A673 (cell line): Measurements from ENCODE around the gene PEX7. TPM values are rescaled to one million over a fixed set of nuclear protein-coding genes. Genes with fewer than 3 reads are reported as not detected.

Source experiments
- BruUV-seq: library from RNA; stranded (reverse); fragments of 400-500 nt; replicated peaks from 2 replicates; lab custom pipeline; 2021; lab: Mats Ljungman, UMichigan
- CTCF ChIA-PET: fragments of 300-600 bp; sonication (Branson Sonifier 250); formaldehyde crosslinking; loops from one replicate; lab custom pipeline; 2022; ENCODE audit warnings: antibody characterized with exemption; lab: Charles Lee
- POLR2A ChIA-PET: fragments of 300-600 bp; sonication (Branson Sonifier 250); formaldehyde crosslinking; loops from one replicate; lab custom pipeline; 2022; ENCODE audit warnings: antibody characterized with exemption; ENCODE audit not compliant: low non-redundant PET; lab: Charles Lee
- DNase-seq: peaks from one replicate; pipeline ENCODE4 v3.0.0-alpha.2; 2015; ENCODE audit warnings: low spot score
- H3K27ac ChIP-seq: fragments of 200-600 bp; sonication (generic); 2 replicates; pipeline ENCODE4 v1.5.1; 2016; ENCODE audit warnings: mixed run types, low read depth, mild to moderate bottlenecking, mixed read lengths, antibody characterized with exemption, low read length; ENCODE audit not compliant: poor library complexity, severe bottlenecking
- H3K27me3 ChIP-seq: fragments of 200-600 bp; sonication (generic); replicated peaks from 2 replicates; pipeline ENCODE4 v1.6.1; 2017; ENCODE audit warnings: mixed run types, low read depth, mild to moderate bottlenecking, mixed read lengths, antibody characterized with exemption, low read length; ENCODE audit not compliant: insufficient read depth, poor library complexity
- H3K36me3 ChIP-seq: fragments of 200-600 bp; sonication (generic); 2 replicates; pipeline ENCODE4 v1.6.1; 2016; ENCODE audit warnings: mixed run types, mild to moderate bottlenecking, mixed read lengths, antibody characterized with exemption, low read length; ENCODE audit not compliant: insufficient read depth, poor library complexity, severe bottlenecking
- H3K4me1 ChIP-seq: fragments of 200-600 bp; sonication (generic); 2 replicates; pipeline ENCODE4 v1.6.1; 2017; ENCODE audit warnings: mixed run types, mild to moderate bottlenecking, mixed read lengths, antibody characterized with exemption, low read length; ENCODE audit not compliant: insufficient read depth, poor library complexity, severe bottlenecking
- H3K4me3 ChIP-seq: fragments of 200-600 bp; sonication (generic); 2 replicates; pipeline ENCODE4 v1.5.1; 2016; ENCODE audit warnings: low read depth, mixed run types, mild to moderate bottlenecking, mixed read lengths, low read length; ENCODE audit not compliant: poor library complexity, severe bottlenecking
- H3K9me3 ChIP-seq: fragments of 200-600 bp; sonication (generic); 2 replicates; pipeline ENCODE4 v1.6.1; 2016; ENCODE audit warnings: mixed run types, low read depth, mild to moderate bottlenecking, mixed read lengths, antibody characterized with exemption, low read length; ENCODE audit not compliant: poor library complexity, severe bottlenecking
- CTCF ChIP-seq: fragments of 300-800, 200-600 bp; sonication (generic); conservative IDR thresholded peaks from 2 replicates; pipeline ENCODE4 v1.5.1; 2017; ENCODE audit warnings: low read depth, mild to moderate bottlenecking, antibody characterized with exemption, low read length, moderate library complexity, mixed read lengths
- EZH2 ChIP-seq: fragments of 200-600 bp; sonication (generic); IDR thresholded peaks from 2 replicates; pipeline ENCODE4 v1.6.1; 2017; ENCODE audit warnings: borderline replicate concordance, low read depth, mild to moderate bottlenecking, mixed read lengths, antibody characterized with exemption, low read length; ENCODE audit not compliant: poor library complexity, severe bottlenecking
- intact Hi-C: fragments of 100-400 bp; cut with micrococcal nuclease; formaldehyde crosslinking; loops from one replicate; pipeline ENCODE4 v1.10.0; 2022; ENCODE audit not compliant: unreplicated experiment
- total RNA-seq: library from RNA; stranded (reverse); gene quantifications from 2 replicates; pipeline ENCODE4 v1.2.3, GENCODE V29; 2021

PEX7 gene
- total RNA-seq, 1 experiment from 2014 or later, result 6.2 TPM

GRCh38 chr6:136803608-136804007, 18.8 kb upstream of the PEX7 start:
- no peak overlapping the region for H3K27ac ChIP-seq
- H3K4me3 ChIP-seq, result no peak overlapping the region
- H3K27me3 ChIP-seq, result no peaks in the 10 kb centered on the region
- CTCF ChIA-PET, result no interaction called here
- H3K4me1 ChIP-seq, result no peaks in the 10 kb centered on the region
- DNase-seq, result no peak
- no peaks in the 10 kb centered on the region for H3K36me3 ChIP-seq
- no peaks in the 10 kb centered on the region for H3K9me3 ChIP-seq
- no TSS peak for BruUV-seq
- POLR2A ChIA-PET, result no interaction called here
- TF ChIP-seq EZH2 (no peak), CTCF (no peak)
- intact Hi-C loops, result no loop called here

GRCh38 chr6:136809091-136809860, 13.1 kb upstream of the PEX7 start:
- BruUV-seq, result no TSS peak
- Histone ChIP-seq H3K27ac (no peak overlapping the region), H3K4me1 (no peaks in the 10 kb centered on the region), H3K4me3 (no peak overlapping the region), H3K9me3 (no peaks in the 10 kb centered on the region), H3K27me3 (no peaks in the 10 kb centered on the region), H3K36me3 (no peaks in the 10 kb centered on the region)
- POLR2A ChIA-PET, result no interaction called here
- TF ChIP-seq EZH2, result no peak
- no peak for TF ChIP-seq CTCF
- CTCF ChIA-PET, result no interaction called here
- DNase-seq, result no peak
- intact Hi-C loops, result no loop called here

- intact Hi-C loops, result no loop called here
- Histone ChIP-seq H3K9me3 (no peaks in the 10 kb centered on the region), H3K27me3 (no peaks in the 10 kb centered on the region), H3K36me3 (no peaks in the 10 kb centered on the region), H3K4me3 (no peak overlapping the region), H3K27ac (no peak overlapping the region), H3K4me1 (no peaks in the 10 kb centered on the region)
- no peak for DNase-seq
- CTCF ChIA-PET, result no interaction called here
- no TSS peak for BruUV-seq
- TF ChIP-seq CTCF (no peak), EZH2 (no peak)
- POLR2A ChIA-PET, result no interaction called here
Measured at GRCh38 chr6:136811272-136811671, 11.1 kb upstream of the PEX7 start.
